Omental fat pad (tissue), 4 donors: ENCODE data around the gene ENO4. TPM values are rescaled to one million over a fixed set of nuclear protein-coding genes. Genes with fewer than 3 reads are reported as not detected.

Experiments used
- ATAC-seq: fragments of 150-250 bp; one replicate; pipeline ENCODE4 v1.9.1; 2016; ENCODE audit warnings: mild to moderate bottlenecking, moderate library complexity; ENCODE audit not compliant: low FRiP score
- DNase-seq: peaks from one replicate; pipeline ENCODE4 v3.0.0-alpha.2; 2019; ENCODE audit warnings: low spot score
- total RNA-seq, 4 donors: library from RNA; depleted of rRNA; stranded (reverse); fragments of >200 nt; gene quantifications; one replicate each; pipeline ENCODE4 v1.1.0, GENCODE V29; 2016
- TF ChIP-seq, protein P1 (sequence below), 3 donors: fragments of 450-650 bp; IDR thresholded peaks; one replicate each; pipeline ENCODE4 v1.5.1; 2016 to 2017; ENCODE audit warnings: antibody characterized with exemption in 3 of 3, mild to moderate bottlenecking in 3 of 3, moderate library complexity in 2 of 3

ENO4 gene
- total RNA-seq, 4 donors from 2014 or later, result 0.46 to 4.3 TPM; not detected in 2

DNA sequence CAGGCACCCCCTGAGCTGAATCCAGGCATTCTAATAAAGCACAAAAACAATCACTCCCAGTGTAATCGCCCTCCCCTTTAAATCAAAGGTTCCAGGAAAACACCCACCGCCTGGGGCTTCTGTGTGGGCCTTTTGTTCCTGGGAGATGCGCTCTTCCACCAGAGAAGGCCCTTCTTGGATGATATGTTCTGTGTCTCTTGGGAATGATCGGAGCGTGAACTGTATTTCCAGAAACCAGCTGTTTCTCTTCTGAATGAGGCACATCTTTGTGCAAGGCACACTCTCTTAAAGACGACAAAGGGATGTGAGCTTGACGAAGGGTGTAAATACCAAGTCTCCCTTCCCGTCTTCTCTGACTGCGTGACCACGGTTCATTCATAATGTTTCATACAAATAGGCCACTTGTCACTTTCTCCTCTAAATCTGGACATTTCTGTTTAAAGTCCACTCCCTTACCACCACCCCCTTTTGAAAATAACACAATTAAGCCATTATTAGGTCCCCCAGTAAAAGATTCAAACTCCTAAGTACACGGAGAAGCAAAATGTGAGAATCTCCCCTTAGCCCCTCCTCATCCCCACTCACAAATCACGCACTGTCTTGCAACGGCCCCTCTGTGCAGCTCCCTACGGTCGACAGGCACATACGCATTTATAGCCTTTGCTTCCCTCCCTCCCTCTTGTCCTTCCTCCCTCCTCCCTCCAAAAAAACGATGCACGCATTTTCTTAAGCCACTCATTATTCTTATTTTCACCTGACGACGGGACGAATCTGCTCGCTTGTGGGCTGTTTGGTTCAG lies 45.6 kb upstream of the ENO4 start:
- DNase-seq, result no peak
- TF ChIP-seq, protein P1, sequence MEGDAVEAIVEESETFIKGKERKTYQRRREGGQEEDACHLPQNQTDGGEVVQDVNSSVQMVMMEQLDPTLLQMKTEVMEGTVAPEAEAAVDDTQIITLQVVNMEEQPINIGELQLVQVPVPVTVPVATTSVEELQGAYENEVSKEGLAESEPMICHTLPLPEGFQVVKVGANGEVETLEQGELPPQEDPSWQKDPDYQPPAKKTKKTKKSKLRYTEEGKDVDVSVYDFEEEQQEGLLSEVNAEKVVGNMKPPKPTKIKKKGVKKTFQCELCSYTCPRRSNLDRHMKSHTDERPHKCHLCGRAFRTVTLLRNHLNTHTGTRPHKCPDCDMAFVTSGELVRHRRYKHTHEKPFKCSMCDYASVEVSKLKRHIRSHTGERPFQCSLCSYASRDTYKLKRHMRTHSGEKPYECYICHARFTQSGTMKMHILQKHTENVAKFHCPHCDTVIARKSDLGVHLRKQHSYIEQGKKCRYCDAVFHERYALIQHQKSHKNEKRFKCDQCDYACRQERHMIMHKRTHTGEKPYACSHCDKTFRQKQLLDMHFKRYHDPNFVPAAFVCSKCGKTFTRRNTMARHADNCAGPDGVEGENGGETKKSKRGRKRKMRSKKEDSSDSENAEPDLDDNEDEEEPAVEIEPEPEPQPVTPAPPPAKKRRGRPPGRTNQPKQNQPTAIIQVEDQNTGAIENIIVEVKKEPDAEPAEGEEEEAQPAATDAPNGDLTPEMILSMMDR (IDR thresholded peaks at IDR 0.05), result no peak
- ATAC-seq, result no peak

DNA sequence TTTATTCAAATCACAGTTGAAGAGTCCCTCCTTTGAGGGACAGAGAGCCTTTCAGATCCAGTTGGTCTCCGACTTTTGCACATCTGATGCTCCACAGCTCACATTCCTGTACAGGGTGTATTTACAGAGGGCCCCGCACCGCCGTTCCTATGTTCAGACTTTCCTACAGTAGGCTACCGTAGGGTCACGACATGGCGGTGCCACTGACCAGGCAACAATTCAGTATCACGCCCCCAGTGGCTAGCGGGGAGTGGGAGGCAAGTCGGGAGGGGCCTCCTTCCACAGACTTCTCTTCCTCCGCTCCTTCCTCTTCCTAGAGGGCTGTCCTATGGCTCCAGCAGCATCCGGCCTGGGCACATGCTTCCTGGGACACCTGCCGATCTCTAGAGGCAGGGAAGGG lies 40.6 kb upstream of the ENO4 start:
- DNase-seq, result no peak
- TF ChIP-seq, protein P1 (IDR thresholded peaks at IDR 0.05), result no peak
- ATAC-seq, result no peak

DNA sequence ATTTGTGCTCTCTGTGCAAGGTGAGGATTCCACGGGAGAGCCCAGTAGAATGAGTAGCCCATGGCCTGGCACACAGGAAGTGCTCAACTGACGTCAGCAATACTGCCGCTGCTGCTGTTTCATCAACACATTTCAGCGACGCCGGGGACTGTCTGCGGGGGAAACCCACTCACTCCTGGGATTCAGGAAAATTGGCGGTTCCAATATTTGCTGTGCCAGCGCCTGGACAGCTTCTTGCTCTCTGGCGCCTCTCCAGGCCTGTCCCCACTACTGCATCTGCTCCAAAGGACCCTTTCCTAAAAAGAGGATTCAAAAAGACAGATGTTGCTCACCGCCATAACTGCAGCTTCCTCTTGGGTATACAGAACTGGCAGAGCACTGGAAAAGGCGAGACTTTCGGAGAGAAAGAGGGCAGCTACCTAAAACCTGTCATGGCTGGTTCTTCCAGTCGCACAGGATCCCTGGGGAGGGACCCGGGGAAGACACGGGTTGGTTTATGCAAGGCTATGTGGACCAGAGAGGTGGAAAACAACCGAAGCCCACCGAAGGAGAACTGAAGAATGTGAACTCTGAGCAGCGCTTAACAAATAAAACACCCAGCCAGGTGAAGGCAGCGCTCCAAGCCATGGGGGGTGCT lies 39.7 kb upstream of the ENO4 start:
- DNase-seq (no peak), ATAC-seq (no peak)
- TF ChIP-seq, protein P1 (IDR thresholded peaks at IDR 0.05), result no peak

DNA sequence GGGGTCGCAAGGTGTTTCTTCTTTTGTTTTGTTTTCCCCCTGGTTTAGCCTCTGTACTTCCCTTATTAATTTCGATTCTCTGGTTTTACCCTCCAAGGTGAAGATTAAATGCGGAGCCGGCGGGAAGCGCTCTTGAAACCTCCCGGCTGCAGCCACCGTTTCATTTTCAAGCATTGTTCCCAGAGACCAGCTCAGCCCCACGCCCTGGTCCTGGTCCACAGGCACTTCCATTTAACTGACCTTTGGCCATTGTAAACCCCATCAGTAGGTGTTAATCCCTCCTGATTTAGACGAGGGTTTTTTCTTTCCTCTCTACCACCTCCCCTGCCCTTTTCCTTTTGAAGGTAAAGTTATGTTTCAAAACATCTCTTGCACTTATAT lies 39.2 kb upstream of the ENO4 start:
- no peak for ATAC-seq
- TF ChIP-seq, protein P1 (IDR thresholded peaks at IDR 0.05), result no peak

DNA sequence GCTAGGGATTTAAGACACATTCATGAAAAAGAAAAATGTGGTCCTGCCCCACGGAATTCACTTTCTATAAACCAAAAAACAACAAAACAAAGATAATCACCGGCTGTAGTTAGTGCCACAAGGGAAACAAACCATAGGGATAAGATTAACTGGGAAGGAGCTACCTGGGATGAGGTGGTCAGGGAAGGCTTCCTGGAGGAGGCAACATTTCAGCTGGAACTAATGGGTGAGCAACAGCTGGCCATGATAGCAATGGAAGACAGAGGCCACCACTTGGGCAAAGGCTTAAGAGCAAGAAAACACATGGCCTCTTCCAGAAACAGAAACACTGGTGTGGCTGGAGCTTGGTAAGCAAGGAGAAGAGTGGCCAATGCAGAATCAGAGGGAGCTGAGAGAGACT lies 38.4 kb upstream of the ENO4 start:
- DNase-seq, result no peak
- ATAC-seq, result no peak
- TF ChIP-seq, protein P1 (IDR thresholded peaks at IDR 0.05), result no peak

More for the DNA sequence above, 39.2 kb upstream of the ENO4 start:
- DNase-seq, result no peak

DNA sequence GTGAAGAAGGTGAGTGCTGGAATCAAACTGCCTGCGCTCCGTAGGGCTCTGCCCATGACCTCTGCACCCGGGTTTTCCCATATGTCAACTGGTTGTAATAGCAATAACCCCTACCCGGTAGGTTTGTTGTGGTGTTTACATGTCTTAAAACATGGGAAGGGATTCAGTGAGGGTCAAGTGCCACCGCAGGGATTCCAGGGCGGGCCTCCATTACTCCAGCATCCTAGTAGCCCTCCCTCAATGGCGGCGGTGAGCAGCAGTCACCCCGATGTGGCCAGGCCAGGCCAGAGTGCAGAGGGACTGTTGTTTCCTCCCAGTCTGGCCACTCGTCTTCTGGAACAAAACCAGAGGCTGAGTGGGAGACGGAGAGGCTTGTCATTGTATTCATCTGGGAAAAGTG lies 37.6 kb upstream of the ENO4 start:
- TF ChIP-seq, protein P1 (IDR thresholded peaks at IDR 0.05), result no peak
- no peak for DNase-seq
- no peak for ATAC-seq
